ENCODE data around the gene KATNBL1. TPM values are rescaled to one million over a fixed set of nuclear protein-coding genes. Genes with fewer than 3 reads are reported as not detected.

KATNBL1 gene
- total RNA-seq, 3 donors from 2014 or later: 42.8 to 52.6 (median 46.2) TPM

- Histone ChIP-seq H3K36me3 (ENCODE audit: low read depth) (no peaks in the 10 kb centered on the region), H3K4me3 (peak within 1 kb of the TSS; percentile 67), H3K4me1 (ENCODE audit: low read depth) (peaks cover 12% of the 10 kb centered on the region), H3K9me3 (no peaks in the 10 kb centered on the region)
- ATAC-seq (peak; percentile 99), DNase-seq (peak; percentile 98 to 99 (median 99))
- TF ChIP-seq CTCF (IDR thresholded peaks at IDR 0.05): peak; percentile 6
- intact Hi-C loops (cut with DNase I, micrococcal nuclease): loop anchor here (5.0 to 10.0 kb wide), 2 partner anchors 113 to 121 kb away; partner anchors contain the start of gene KATNBL1 (in 1 of the 2)
These were observed 108.3 kb downstream of the KATNBL1 start, which contains the start of the genes EMC7 and PGBD4 for GRCh38 chr15:34101366-34102174. Gene EMC7 (minus strand): TSS chr15:34101862. CDS start chr15:34101839, 23 bp downstream. Gene PGBD4 (plus strand): TSS chr15:34102083. CDS start chr15:34102532, 449 bp downstream.

- Histone ChIP-seq H3K36me3 (ENCODE audit: low read depth) (no peaks in the 10 kb centered on the region), H3K4me1 (ENCODE audit: low read depth) (peaks cover 12% of the 10 kb centered on the region), H3K9me3 (no peaks in the 10 kb centered on the region), H3K4me3 (no peak overlapping the region)
- ATAC-seq (no peak), DNase-seq (no peak)
- no peak for TF ChIP-seq CTCF (IDR thresholded peaks at IDR 0.05)
- intact Hi-C loops (cut with DNase I, micrococcal nuclease): loop anchor here (5.0 to 10.0 kb wide), 2 partner anchors 115 to 122 kb away; partner anchors contain the start of gene KATNBL1 (in 1 of the 2)
These were observed 110.0 kb downstream of the KATNBL1 start for GRCh38 chr15:34099914-34100313.

Other genes starting within 250 kb of the KATNBL1 start
- gene CHRM5, start 241.6 kb downstream of the KATNBL1 start, total RNA-seq: not detected
- 10 to 100 TPM in 2 of 3 donors, 1 to 10 TPM in 1; 9.5 to 16.3 (median 11.9) TPM for gene AVEN, start 170.9 kb downstream of the KATNBL1 start, total RNA-seq
- 10 to 100 TPM; 56.2 to 70.2 (median 59.6) TPM for gene EMC7, start 108.2 kb downstream of the KATNBL1 start, total RNA-seq
- 1 to 10 TPM; 1.4 to 2.0 (median 1.7) TPM for gene PGBD4, start 108.0 kb downstream of the KATNBL1 start, total RNA-seq
- gene EMC4, start 14.9 kb upstream of the KATNBL1 start, total RNA-seq: 10 to 100 TPM; 71.3 to 79.1 (median 78.3) TPM
- 10 to 100 TPM; 17.7 to 26.2 (median 23.2) TPM for gene SLC12A6, start 127.7 kb upstream of the KATNBL1 start, total RNA-seq
- 100 to 1,000 TPM in 2 of 3 donors, 10 to 100 TPM in 1; 90.6 to 129 (median 115) TPM for gene NOP10, start 133.0 kb upstream of the KATNBL1 start, total RNA-seq
- gene NUTM1, start 133.2 kb upstream of the KATNBL1 start, total RNA-seq: not detected
- gene LPCAT4, start 157.1 kb upstream of the KATNBL1 start, total RNA-seq: 100 to 1,000 TPM; 144 to 236 (median 154) TPM
- 10 to 100 TPM; 37.6 to 60.0 (median 46.4) TPM for gene GOLGA8A, start 227.7 kb upstream of the KATNBL1 start, total RNA-seq